ENCODE measurements around the gene P2RX4. TPM values are rescaled to one million over a fixed set of nuclear protein-coding genes. Genes with fewer than 3 reads are reported as not detected.

The P2RX4 gene
- total and polyA plus RNA-seq, 9 of the 15 experiments (the other 6 are each of a cell fraction or from before 2014, with no cell fraction given): 6.6 to 21.5 (median 11.7) TPM

DNA sequence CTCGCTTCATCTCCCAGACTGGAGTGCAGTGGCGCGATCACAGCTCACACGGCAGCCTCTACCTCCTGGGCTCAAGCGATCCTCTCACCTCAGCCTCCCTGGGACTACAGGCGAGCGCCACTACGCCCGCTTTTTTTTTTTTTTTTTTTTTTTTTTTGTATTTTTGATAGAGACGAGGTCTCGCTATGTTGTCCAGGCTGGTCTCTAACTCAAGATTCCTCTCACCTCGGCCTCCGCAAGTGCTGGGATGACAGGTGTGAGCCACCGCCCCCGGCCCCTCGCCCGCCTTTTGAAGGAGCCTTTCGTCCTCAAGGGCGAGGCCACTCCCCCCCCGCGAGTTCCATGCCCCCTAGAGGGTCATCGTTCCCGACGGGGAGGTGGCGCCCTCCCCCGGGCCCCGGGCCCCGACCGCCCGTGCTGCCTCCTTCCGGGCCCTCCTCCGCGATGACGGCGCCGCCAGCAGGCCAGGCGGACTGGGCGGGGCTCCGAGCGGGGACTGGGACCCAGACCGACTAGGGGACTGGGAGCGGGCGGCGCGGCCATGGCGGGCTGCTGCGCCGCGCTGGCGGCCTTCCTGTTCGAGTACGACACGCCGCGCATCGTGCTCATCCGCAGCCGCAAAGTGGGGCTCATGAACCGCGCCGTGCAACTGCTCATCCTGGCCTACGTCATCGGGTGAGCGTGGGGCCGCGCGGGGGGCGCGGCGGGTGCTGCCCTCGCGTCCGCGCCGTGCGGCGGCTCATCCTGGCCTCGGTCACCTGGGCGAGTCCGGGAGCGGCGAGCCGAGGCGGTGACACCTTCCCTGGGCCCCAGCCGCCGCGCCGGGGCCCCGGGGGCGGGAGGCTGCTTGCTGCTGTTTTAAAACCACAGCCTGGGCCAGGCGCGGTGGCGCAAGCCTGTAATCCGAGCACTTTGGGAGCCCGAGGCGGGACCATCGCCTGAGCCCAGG is at the start of gene P2RX4 (continued):
- TF ChIP-seq ETV1 (tag; conservative IDR thresholded peaks at IDR 0.05; ENCODE audit: low read depth) (peak; percentile 76), ZFP30 (CRISPR knock-in tag; IDR thresholded peaks at IDR 0.05; ENCODE audit: borderline replicate concordance) (no peak), CCNT2 (IDR thresholded peaks at IDR 0.05; ENCODE audit: borderline replicate concordance, extremely low read depth, insufficient read length, low read depth, low read length) (peak; percentile 88), ELF2 (CRISPR knock-in tag; IDR thresholded peaks at IDR 0.05) (peak; percentile 62), FOXK1 (CRISPR knock-in tag; IDR thresholded peaks at IDR 0.05; ENCODE audit: borderline replicate concordance) (no peak), NEUROD1 (IDR thresholded peaks at IDR 0.05; ENCODE audit: borderline replicate concordance, low read depth, low read length, partially characterized antibody) (no peak), ZNF124 (CRISPR knock-in tag; IDR thresholded peaks at IDR 0.05) (no peak), GABPB1 (CRISPR knock-in tag; IDR thresholded peaks at IDR 0.05) (peak; percentile 82), ZBED1 (IDR thresholded peaks at IDR 0.05) (no peak; the same call in 1 of the 2 replicates), LCOR (CRISPR knock-in tag; IDR thresholded peaks at IDR 0.05) (no peak; the same call in 1 of the 2 replicates), ARID1B (IDR thresholded peaks at IDR 0.05) (no peak), ZNF197 (CRISPR knock-in tag; IDR thresholded peaks at IDR 0.05; ENCODE audit: low read depth) (0 out of 2 replicates have a peak, but pooled peaks have one; percentile 42), BDP1 (IDR thresholded peaks at IDR 0.05; ENCODE audit: insufficient read depth, insufficient read length) (no peak), TEAD1 (CRISPR knock-in tag; IDR thresholded peaks at IDR 0.05) (peak in 1 of 2 experiments; percentile 66; a peak in 1 of 4 replicates), FOXM1 (IDR thresholded peaks at IDR 0.05; ENCODE audit: low read depth) (no peak), FOXM1 (CRISPR knock-in tag; IDR thresholded peaks at IDR 0.05; ENCODE audit: low read depth) (peak; percentile 80), RFX5 (IDR thresholded peaks at IDR 0.05; ENCODE audit: low read depth, low read length) (no peak), ZFX (CRISPR knock-in tag; IDR thresholded peaks at IDR 0.05) (peak; percentile 95)
- TF ChIP-seq, protein P1, sequence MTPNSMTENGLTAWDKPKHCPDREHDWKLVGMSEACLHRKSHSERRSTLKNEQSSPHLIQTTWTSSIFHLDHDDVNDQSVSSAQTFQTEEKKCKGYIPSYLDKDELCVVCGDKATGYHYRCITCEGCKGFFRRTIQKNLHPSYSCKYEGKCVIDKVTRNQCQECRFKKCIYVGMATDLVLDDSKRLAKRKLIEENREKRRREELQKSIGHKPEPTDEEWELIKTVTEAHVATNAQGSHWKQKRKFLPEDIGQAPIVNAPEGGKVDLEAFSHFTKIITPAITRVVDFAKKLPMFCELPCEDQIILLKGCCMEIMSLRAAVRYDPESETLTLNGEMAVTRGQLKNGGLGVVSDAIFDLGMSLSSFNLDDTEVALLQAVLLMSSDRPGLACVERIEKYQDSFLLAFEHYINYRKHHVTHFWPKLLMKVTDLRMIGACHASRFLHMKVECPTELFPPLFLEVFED (CRISPR knock-in tag; conservative IDR thresholded peaks at IDR 0.05): no peak
- TF ChIP-seq, protein P2, sequence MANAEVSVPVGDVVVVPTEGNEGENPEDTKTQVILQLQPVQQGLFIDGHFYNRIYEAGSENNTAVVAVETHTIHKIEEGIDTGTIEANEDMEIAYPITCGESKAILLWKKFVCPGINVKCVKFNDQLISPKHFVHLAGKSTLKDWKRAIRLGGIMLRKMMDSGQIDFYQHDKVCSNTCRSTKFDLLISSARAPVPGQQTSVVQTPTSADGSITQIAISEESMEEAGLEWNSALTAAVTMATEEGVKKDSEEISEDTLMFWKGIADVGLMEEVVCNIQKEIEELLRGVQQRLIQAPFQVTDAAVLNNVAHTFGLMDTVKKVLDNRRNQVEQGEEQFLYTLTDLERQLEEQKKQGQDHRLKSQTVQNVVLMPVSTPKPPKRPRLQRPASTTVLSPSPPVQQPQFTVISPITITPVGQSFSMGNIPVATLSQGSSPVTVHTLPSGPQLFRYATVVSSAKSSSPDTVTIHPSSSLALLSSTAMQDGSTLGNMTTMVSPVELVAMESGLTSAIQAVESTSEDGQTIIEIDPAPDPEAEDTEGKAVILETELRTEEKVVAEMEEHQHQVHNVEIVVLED (CRISPR knock-in tag; IDR thresholded peaks at IDR 0.05): peak; percentile 78
- TF ChIP-seq, protein P3, sequence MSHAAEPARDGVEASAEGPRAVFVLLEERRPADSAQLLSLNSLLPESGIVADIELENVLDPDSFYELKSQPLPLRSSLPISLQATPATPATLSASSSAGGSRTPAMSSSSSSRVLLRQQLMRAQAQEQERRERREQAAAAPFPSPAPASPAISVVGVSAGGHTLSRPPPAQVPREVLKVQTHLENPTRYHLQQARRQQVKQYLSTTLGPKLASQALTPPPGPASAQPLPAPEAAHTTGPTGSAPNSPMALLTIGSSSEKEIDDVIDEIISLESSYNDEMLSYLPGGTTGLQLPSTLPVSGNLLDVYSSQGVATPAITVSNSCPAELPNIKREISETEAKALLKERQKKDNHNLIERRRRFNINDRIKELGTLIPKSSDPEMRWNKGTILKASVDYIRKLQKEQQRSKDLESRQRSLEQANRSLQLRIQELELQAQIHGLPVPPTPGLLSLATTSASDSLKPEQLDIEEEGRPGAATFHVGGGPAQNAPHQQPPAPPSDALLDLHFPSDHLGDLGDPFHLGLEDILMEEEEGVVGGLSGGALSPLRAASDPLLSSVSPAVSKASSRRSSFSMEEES (CRISPR knock-in tag; IDR thresholded peaks at IDR 0.05): no peak
